ENCODE data around the gene FAM177B.

- TF ChIP-seq EZH2phosphoT487 (IDR thresholded peaks at IDR 0.05; ENCODE audit: unreplicated experiment): no peak
- TF ChIP-seq CTCF (conservative IDR thresholded peaks at IDR 0.05; ENCODE audit: low read depth in 2 of 2): no peak
- no peak for TF ChIP-seq REST (IDR thresholded peaks at IDR 0.05; ENCODE audit: unreplicated experiment)
- TF ChIP-seq EZH2 (IDR thresholded peaks at IDR 0.05; ENCODE audit: low read depth, unreplicated experiment): no peak
- no peak for TF ChIP-seq POLR2AphosphoS5 (IDR thresholded peaks at IDR 0.05; ENCODE audit: low read depth)
- TF ChIP-seq ETS1 (IDR thresholded peaks at IDR 0.05): no peak
- TF ChIP-seq JUNB (IDR thresholded peaks at IDR 0.05; ENCODE audit: unreplicated experiment): no peak
These were observed 39.2 kb upstream of the FAM177B start for GRCh38 chr1:222697826-222698225.

All from GM23338 (cell line).